Thyroid gland (tissue), 4 donors: ENCODE data around the gene BLOC1S6. TPM values are rescaled to one million over a fixed set of nuclear protein-coding genes. Genes with fewer than 3 reads are reported as not detected.

Source experiments
- DNase-seq, 2 donors: peaks; one replicate each; pipeline ENCODE4 v3.0.0-alpha.2; 2019
- H3K27ac ChIP-seq, 3 donors: fragments of 200-600 bp; sonication (generic); 1 replicate in 2 of 3; 2 replicates in 1 of 3; pipeline ENCODE4 v1.5.1; 2016 to 2019; ENCODE audit warnings: mild to moderate bottlenecking in 1 of 3, moderate library complexity in 1 of 3
- H3K27me3 ChIP-seq: fragments of 200-600 bp; sonication (generic); one replicate; pipeline ENCODE4 v1.5.1; 2019
- H3K36me3 ChIP-seq, 2 donors: fragments of 200-600 bp; sonication (generic); one replicate each; pipeline ENCODE4 v1.5.1; 2016 to 2019
- H3K4me1 ChIP-seq, 2 donors: fragments of 200-600 bp; sonication (generic); one replicate each; pipeline ENCODE4 v1.5.1; 2017 to 2019
- H3K4me3 ChIP-seq, 3 donors: fragments of 200-600 bp; sonication (generic); replicated peaks in 1 of 3; 1 replicate in 2 of 3; 2 replicates in 1 of 3; pipeline ENCODE4 v1.5.1; 2016; ENCODE audit warnings: mild to moderate bottlenecking in 1 of 3
- H3K9me3 ChIP-seq: fragments of 200-600 bp; sonication (generic); one replicate; pipeline ENCODE4 v1.5.1; 2017
- CTCF ChIP-seq, 6 experiments: fragments of 200-600 bp in 3 of 6; fragments of 450-650 bp in 3 of 6; sonication (generic) in 3 of 6; IDR thresholded peaks; one replicate each; pipeline ENCODE4 v1.5.1; 2016 to 2019; ENCODE audit warnings: antibody characterized with exemption in 6 of 6, mild to moderate bottlenecking in 2 of 6, inconsistent platforms in 1 of 6, moderate library complexity in 1 of 6
- POLR2A ChIP-seq, 2 donors: fragments of 450-650 bp; IDR thresholded peaks; one replicate each; pipeline ENCODE4 v1.6.1; 2017; ENCODE audit warnings: antibody characterized with exemption in 2 of 2, mild to moderate bottlenecking in 2 of 2, moderate library complexity in 1 of 2
- WGBS, 2 donors: methylation state at CpG; one replicate each; pipeline ENCODE4 v1.1.5; 2017; 5-methylcytosine and 5-hydroxymethylcytosine counted together
- intact Hi-C: fragments of 100-400 bp; cut with DNase I; formaldehyde crosslinking; loops from one replicate; pipeline ENCODE4 v1.15.1; 2023
- small RNA-seq: library from RNA; depleted of rRNA; stranded (forward); fragments of <200 nt; gene quantifications from one replicate; pipeline ENCODE3, GENCODE V24; 2016
- total RNA-seq, 4 donors: library from RNA; depleted of rRNA; stranded (reverse); fragments of >200 nt; gene quantifications; one replicate each; pipeline ENCODE4 v1.2.3, GENCODE V29; 2016

BLOC1S6 gene
- total RNA-seq, 4 donors from 2014 or later = 59.7 to 88.7 (median 82.6) TPM

- Histone ChIP-seq H3K4me1 (peaks cover 15 to 23% of the 10 kb centered on the region in 2 donors), H3K27ac (no peak overlapping the region), H3K36me3 (peaks cover 3 to 6% of the 10 kb centered on the region in 2 donors), H3K9me3 (no peaks in the 10 kb centered on the region), H3K27me3 (no peaks in the 10 kb centered on the region), H3K4me3 (no peak overlapping the region)
- TF ChIP-seq CTCF (IDR thresholded peaks at IDR 0.05) = no peak
- TF ChIP-seq POLR2A (IDR thresholded peaks at IDR 0.05) = no peak
- 80 to 81% methylated on average over 8 of the region's 8 CpGs for WGBS, 2 donors
- DNase-seq = no peak
- intact Hi-C loops = no loop called here
Observed at GRCh38 chr15:45657764-45658545, 70.8 kb downstream of the BLOC1S6 start.

Small RNAs within 50 kb of the gene (small RNA-seq; reads per million reads assigned to genes)
- gene DPPA5P2 (not detected), gene RF00019 (not detected)

Other genes with a start within 250 kb of the BLOC1S6 start
- gene GATM, start 208.8 kb upstream of the BLOC1S6 start, total RNA-seq = 10 to 100 TPM; 20.6 to 62.3 (median 51.0) TPM
- gene SLC30A4, start 64.6 kb upstream of the BLOC1S6 start, total RNA-seq = 10 to 100 TPM; 12.5 to 15.9 (median 13.6) TPM
- 10 to 100 TPM; 49.8 to 56.6 (median 55.2) TPM for gene SQOR, start 47.6 kb downstream of the BLOC1S6 start, total RNA-seq